Measurements from ENCODE around the gene STAT5B. TPM values are rescaled to one million over a fixed set of nuclear protein-coding genes. Genes with fewer than 3 reads are reported as not detected.

The STAT5B gene
- total RNA-seq: 26.3 TPM

GRCh38 chr17:42276359-42276608 is at the start of gene STAT5B:
Gene STAT5B (minus strand): TSS chr17:42276391. CDS start chr17:42232127, 44,264 bp downstream.

GRCh38 chr17:42287977-42288802 is 12.0 kb upstream of the STAT5B start, which contains the start of gene STAT5A:
Gene STAT5A (plus strand): TSS chr17:42288498. CDS start chr17:42289412, 914 bp downstream.

DNA sequence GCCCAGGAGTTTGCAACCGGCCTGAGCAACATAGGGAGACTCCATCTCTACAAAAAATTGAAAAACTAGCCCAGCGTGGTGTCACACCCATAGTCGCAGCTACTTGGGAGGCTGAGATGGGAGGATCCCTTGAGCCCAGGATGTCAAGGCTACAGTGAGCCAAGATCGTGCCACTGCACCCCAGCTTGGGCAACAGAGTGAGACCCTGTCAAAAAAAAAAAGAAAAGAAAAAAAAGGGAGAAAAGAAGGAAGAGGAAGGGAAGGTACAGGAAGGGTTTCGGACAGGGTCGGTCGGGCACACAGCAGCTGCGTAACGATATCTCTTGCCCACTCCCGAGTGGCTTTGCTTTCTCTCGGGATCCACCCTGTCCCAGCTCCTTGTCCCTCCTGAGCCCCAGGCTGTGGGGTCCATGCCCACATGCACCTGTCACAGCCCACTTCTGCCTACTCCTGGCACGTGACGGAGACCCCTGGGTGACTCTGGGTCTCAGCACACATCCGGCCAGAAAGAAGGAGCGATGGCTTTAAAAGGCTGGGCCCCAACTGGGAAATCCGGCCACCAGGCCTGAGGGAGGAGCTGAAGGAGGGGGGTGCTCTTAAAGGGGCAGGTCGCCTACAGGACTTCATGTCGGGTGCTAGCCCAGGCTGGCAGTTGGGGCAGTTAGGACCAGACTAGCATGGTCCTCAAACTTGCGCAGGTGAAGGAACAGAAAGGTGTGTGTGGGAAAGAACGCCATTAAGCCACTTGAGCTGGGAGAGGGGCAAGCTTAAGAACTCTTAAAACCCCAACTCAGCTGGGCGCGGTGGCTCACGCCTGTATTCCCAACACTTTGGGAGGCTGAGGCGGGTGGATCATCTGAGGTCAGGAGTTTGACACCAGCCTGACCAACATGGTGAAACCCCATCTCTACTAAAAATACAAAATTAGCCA is 82.0 kb downstream of the STAT5B start, which contains the start of gene GHDC:
Gene GHDC (minus strand): TSS at position 526 of the 931 bp plus-strand sequence. CDS start 913 bp downstream, outside the sequence.

GRCh38 chr17:42184713-42185620 is 91.2 kb downstream of the STAT5B start, which contains the start of gene HCRT:
Gene HCRT (minus strand): TSS chr17:42185452. CDS start chr17:42185365, 87 bp downstream.

GRCh38 chr17:42180922-42181850 is 95.0 kb downstream of the STAT5B start, which contains the start of gene KCNH4:
Gene KCNH4 (minus strand): TSS chr17:42181142. CDS start chr17:42180945, 197 bp downstream.

Other genes starting within 250 kb of the STAT5B start
- gene C17orf113, start 225.8 kb downstream of the STAT5B start, total RNA-seq: 4.2 TPM
- 1.8 TPM for gene ZNF385C, start 177.9 kb downstream of the STAT5B start, total RNA-seq
- gene DHX58, start 163.7 kb downstream of the STAT5B start, total RNA-seq: 3.0 TPM
- 18.7 TPM for gene KAT2A, start 155.0 kb downstream of the STAT5B start, total RNA-seq
- 0.23 TPM for gene HSPB9, start 153.6 kb downstream of the STAT5B start, total RNA-seq
- gene RAB5C, start 121.4 kb downstream of the STAT5B start, total RNA-seq: 64.8 TPM
- 1.8 TPM for gene KCNH4, start 95.2 kb downstream of the STAT5B start, total RNA-seq
- 1.6 TPM for gene HCRT, start 90.9 kb downstream of the STAT5B start, total RNA-seq
- 5.1 TPM for gene GHDC, start 81.9 kb downstream of the STAT5B start, total RNA-seq
- gene STAT5A, start 12.1 kb upstream of the STAT5B start, total RNA-seq: 3.7 TPM
- gene STAT3, start 112.1 kb upstream of the STAT5B start, total RNA-seq: 59.3 TPM
- 10.6 TPM for gene CAVIN1, start 146.9 kb upstream of the STAT5B start, total RNA-seq
- 360 TPM for gene ATP6V0A1, start 182.5 kb upstream of the STAT5B start, total RNA-seq

Data from diencephalon (tissue), 1 donor.